ENCODE measurements around the gene FLOT2.
"Not testable (repeated sequence)": the region's sequence is repeated elsewhere in the genome, so short reads cannot be mapped to it uniquely, and the experiment has no call there.

The FLOT2 gene

DNA sequence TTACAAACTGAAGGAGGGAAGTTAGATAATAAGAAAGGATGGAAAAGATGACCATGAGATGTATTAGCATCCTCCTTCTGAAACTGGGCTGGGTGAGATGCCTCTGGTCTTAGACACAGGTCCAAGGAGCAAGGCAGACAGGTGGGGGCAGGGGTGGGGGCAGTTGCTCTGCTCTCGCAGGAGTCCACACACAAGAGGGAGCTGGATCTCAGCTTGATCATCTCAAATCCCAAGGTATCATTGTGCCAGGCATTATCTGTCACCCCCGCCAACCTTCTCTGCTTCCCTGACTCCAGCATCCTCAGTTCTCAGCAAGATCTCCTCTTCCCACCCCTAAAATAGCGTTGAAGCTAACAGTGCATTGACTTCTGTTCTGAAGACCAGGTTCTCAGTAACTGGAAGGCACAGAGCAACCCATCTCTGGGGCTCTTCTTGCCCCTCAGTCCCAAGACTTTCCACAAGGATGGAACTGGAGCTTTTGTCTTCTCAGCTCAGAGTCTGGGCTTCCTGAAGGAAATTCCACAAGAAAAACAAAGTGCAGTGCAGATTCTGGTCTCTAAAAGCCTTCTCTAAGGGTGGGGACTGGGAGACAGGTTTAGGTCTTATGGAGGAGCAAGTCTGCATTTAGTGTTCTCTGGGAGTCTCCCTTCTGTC, 1.6 kb downstream of the FLOT2 start:
- FAIRE-seq = no peak

DNA sequence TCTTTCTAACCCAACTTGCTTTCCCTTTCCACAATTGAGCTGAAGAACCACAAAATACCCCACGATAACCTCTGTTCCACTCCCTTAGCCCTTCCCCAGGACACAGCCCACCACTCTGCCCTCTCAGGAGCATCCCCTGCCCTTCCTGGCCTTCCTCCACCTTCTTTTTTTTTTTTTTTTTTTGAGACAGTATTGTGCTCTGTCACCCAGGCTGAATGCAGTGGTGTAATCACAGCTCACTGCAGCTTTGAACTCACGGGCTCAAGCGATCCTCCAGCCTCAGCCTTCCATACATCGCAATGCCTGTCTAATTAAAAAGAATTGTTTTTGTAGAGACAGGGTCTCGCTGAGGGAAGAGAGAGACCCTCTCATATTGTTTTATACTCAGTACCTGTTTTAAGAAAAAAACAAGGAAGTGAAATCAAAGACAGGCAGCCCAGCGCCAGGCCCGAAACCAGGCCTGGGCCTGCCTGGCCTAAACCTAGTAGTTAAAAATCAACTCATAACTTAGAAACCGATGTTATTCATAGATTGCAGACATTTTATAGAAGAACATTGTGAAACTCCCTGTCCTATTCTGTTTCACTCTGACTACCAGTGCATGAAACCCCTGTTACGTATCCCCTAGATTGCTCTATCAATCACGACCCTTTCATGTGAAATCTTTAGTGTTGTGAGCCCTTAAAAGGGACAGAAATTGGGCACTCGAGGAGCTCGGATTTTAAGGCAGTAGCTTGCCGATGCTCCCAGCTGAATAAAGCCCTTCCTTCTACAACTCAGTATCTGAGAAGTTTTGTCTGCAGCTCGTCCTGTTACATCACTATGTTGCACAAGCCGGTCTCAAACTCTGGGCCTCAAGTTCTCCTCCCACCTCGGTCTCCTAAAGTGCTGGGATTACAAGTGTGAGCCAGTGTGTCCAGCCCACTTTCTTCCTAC, 4.0 kb downstream of the FLOT2 start:
- not testable (repeated sequence) for FAIRE-seq

- FAIRE-seq = no peak
These were observed 5.5 kb downstream of the FLOT2 start for GRCh38 chr17:28892024-28892423.

GRCh38 chr17:28891201-28891600, 6.3 kb downstream of the FLOT2 start:
- FAIRE-seq = no peak

DNA sequence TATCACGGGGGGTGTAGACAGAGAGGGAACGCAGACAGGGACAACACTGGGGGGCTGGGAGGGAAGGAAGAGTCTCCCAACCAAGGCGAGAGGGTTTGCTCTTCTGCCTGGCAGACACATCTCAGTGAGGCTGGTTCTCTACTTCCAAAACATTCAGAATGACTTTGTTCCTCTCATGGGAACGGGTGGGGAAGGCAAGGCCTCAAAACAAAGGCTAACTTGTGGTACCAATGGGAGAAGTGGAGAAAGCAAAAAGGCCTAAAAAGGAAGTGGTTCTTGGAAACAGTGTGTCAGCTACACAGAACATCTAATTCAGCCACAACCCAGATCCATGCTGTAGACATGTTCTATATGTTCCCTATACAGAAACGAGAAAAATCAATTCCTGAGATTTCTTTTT, 7.5 kb downstream of the FLOT2 start:
- no peak for FAIRE-seq

GRCh38 chr17:28888832-28889231, 8.7 kb downstream of the FLOT2 start:
- no peak for FAIRE-seq

GRCh38 chr17:28887871-28888471, 9.6 kb downstream of the FLOT2 start:
- no peak for FAIRE-seq

GRCh38 chr17:28885951-28886350, 11.6 kb downstream of the FLOT2 start:
- FAIRE-seq = no peak

GRCh38 chr17:28885363-28885762, 12.2 kb downstream of the FLOT2 start:
- FAIRE-seq = no peak

- FAIRE-seq = no peak
These were observed 13.4 kb downstream of the FLOT2 start for GRCh38 chr17:28883967-28884702.

DNA sequence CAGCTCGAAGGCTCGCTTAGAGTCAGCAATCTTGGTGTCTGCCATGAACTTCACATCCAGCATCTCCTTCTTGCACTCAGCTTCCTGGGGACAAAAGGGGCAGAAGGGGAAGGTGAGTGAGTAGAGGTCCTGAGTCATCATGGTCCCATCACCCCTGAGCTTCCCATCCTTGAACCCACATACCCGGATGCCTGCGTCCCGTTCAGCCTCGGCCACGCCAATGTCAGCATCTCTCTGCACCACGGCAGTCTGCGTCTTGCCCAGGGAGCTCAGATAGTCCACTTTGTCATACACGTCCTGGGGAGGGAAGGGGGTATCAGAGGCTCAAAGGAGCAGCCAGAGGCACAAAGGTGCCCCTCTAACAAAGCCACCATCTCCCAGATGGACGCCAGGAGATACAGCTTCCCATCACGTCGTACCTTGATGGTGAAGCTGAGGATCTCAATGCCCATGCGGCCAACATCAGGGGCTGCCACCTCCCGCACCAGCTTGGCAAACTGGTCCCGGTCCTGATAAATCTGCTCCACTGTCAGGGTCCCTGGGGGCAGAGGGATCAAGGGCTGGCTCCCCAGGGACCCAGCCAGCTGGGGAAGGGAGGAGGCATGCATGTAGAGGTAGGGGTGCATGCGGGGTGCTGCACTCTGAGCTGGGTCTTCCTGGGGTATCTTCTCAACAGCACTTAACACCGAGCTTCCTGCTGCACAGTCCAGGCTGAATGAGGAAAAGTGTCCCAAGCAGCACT, 15.2 kb downstream of the FLOT2 start:
- FAIRE-seq = no peak

DNA sequence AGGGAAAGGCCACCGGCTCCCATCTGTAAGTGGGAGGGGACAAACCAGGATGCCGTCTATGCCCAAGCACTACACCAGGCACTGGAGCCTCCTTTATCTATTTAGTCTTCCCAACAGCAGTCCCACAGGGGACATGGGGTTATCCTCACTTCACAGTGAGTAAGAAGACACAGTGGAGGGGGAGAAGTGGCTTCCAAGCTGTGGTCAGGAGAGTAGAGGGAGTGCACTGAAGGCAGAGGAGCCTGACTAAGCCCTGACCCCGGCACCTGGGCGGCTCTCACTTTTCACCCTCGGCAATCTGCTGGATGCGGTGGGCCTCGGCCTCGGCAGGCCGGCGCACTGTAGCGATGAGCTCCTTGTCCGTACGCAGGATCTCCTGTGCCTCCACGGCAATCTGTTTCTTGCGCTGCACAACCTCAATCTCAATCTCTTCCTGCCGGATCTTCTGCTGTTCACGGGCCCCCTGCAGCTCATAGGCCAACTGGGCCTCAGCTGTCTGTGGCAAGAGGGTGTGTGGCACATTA, 15.9 kb downstream of the FLOT2 start:
- FAIRE-seq = no peak

DNA sequence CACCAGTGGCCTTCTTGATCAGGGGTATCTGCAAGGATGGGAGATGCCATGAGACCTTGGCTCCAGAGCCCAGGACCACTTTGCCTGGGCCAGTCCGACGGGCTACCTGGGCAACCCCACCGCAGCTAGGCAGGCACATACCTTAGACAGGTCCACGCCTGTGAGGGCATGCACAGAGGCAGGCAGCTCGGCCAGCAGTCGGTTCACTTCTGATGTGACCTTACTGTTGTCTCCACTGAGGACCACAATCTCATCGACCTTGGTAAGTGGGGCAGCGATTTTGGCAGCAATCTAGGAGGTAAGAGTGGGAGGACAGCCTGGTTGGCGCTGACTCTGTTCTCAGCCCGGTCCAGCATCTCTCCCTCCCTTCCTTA, 17.0 kb downstream of the FLOT2 start:
- no peak for FAIRE-seq

DNA sequence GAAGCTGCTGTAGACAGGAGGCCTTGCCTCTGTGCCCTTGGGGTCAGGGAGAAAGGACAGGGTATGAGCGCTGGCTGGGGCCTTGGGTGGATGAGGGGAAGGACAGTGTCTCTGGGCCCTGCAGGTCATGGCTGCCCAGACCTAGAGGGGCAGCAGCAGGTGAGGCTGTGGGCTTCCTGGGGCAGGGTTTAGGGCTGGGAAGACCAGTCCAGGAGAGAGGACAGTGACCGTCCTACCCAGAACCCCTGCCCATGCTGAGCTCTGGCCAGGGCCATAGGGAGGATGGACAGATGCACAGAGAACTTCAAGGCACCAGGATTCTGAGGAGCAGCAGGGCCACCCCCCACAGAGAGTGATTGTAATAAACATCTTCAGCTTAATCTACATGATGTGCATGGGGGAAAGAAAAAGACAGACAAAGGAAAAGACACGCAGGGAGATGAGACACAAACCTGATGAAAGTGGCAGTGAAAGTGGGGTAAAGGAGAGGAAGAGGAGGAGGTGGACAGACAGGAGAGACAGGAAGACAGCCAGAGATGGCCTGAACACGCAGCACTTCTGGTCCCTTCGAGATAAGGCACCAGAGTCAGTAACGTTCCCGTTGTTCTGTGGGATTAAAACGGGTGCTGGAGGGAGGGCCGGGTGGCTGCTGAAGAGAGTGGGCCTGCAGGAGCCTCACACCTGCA, 17.5 kb downstream of the FLOT2 start:
- FAIRE-seq = no peak

DNA sequence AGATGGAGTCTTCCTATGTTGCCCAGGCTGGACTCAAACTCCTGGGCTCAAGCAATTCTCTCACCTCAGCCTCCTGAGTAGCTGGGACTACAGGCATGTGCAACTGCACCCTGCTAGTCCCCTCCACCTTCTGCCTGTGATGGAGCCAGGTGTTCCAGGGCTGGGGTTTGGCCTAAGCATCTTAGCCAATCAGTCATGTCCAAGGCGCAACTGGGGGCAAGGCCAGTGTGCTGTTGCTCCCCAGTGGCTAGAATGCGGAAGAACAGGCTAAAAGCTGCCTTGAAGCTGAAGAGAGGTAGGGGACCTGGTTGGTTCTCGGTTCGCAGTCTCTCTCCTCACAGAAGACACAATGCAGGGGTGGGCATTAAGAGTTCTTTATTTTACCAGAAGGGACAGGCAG, 18.6 kb downstream of the FLOT2 start:
- no peak for FAIRE-seq

- no peak for FAIRE-seq
These were observed 19.2 kb downstream of the FLOT2 start for GRCh38 chr17:28878158-28878910.

GRCh38 chr17:28877150-28877711, 20.3 kb downstream of the FLOT2 start:
- not testable (repeated sequence) for FAIRE-seq

DNA sequence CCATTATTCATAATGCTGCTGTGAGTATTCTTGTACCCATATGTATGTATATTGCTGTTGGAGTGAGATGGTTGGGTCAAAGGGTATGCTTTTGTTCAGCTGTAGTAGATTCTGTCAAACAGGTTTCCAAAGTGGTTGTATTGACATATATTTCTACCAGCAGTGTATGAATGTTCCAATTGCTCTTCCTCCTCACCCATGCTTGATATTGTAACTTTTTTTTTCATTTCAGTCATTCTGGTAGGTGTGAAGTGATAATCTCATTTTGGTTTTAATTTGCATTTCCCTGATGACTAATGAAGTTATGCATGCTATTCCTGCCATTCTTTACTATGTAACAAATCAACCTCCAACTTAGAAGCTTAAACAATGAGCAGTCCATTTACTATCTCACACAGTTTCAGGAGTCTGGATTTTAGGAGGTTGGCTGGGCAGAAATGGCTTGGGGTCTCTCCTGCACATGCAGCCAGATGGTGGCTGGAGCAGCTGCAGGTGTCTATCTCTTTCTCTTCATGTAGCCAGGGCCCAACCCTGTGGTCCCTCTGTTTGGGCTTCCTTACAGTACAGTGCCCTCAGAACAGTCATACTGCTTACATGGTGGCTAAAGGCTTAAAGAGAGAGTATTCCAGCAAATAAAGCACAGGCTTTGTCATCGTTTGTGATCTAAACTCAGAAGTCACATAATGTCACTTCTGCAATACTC, 21.5 kb downstream of the FLOT2 start:
- no peak for FAIRE-seq

GRCh38 chr17:28874750-28875149, 22.8 kb downstream of the FLOT2 start:
- no peak for FAIRE-seq

DNA sequence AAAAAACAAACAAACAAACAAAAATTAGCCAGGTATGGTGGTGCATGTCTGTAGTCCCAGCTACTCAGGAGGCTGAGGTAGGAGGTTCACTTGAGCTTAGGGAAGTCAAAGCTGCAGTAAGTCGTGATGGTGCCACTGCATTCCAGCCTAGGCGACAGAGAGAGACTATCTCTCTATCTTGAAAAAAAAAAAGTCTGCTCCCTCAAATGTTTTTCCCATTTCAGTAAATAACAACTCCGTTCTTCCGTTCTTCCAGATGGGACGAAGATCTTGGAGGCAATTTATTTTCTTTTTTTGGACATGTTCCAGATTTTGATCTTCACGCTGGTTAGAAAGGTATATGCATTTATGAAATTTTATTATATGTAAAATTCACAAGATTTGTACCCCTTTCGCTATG, 23.7 kb downstream of the FLOT2 start:
- FAIRE-seq = no peak
